HG02981 (cell line): ENCODE results near the gene PAPPA.

Experiments used
- ATAC-seq: cut with Tn5 transposase; IDR thresholded peaks from one replicate; pipeline ENCODE4 v1.9.1; 2021; ENCODE audit warnings: mild to moderate bottlenecking, moderate library complexity; ENCODE audit not compliant: unreplicated experiment

Gene PAPPA

GRCh38 chr9:116342061-116342460 lies 188.5 kb downstream of the PAPPA start:
- ATAC-seq: no peak

GRCh38 chr9:116342941-116343340 lies 189.3 kb downstream of the PAPPA start:
- no peak for ATAC-seq

DNA sequence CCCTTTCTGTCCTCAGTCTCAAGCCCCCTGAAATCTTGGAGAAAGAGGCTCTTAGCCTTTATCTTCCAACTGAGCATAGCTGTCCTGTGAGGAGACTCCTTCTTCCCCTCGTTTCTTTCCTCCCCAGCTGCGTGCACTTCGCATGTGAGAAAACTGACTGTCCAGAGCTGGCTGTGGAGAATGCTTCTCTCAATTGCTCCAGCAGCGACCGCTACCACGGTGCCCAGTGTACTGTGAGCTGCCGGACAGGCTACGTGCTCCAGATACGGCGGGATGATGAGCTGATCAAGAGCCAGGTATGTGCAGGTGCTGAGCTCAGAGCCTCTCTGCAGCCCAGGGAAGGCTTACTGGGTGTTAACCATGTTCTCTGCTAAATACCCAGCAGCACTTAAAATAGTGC lies 190.8 kb downstream of the PAPPA start:
- ATAC-seq: no peak

GRCh38 chr9:116345393-116345792 lies 191.8 kb downstream of the PAPPA start:
- no peak for ATAC-seq

DNA sequence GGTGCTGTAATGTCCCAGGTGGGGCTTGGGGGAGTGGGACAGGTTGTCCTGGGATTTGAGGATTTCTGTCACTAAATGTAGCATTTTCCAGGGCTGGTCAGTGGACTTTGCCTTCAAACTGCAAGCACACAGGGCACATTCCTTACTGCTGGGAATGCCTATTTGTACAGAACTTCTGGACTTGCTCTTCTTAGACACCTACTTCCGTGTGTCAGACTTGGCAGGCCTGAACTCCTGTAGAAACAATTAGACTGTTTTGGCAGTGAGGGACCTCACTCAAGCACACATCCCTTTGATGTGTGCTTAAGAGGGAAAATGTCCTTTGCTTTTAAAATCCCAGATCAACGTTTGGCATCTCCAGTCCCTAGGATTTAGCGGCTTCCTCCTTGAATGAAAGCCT lies 192.2 kb downstream of the PAPPA start:
- no peak for ATAC-seq

GRCh38 chr9:116349684-116350083 lies 196.1 kb downstream of the PAPPA start:
- ATAC-seq: no peak

GRCh38 chr9:116350213-116350612 lies 196.6 kb downstream of the PAPPA start:
- no peak for ATAC-seq

DNA sequence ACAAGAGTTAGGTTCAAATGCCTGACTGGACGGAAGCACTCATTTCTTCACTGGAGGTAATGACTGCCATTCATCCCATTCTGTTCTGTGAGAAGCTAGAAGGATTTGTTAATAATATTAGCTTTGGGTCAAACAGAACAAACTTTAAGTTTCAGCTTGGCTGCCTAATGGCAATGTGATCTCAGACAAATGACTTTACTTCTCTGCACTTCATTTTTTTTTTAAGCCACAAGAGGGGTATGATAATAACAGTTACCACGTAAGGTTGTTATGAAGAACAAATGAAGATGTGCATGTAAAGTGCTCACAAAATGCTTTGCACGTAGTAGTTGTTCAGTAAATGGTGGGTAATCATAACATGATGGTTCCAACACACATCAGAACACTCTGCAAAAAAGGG lies 199.4 kb downstream of the PAPPA start:
- ATAC-seq: no peak

DNA sequence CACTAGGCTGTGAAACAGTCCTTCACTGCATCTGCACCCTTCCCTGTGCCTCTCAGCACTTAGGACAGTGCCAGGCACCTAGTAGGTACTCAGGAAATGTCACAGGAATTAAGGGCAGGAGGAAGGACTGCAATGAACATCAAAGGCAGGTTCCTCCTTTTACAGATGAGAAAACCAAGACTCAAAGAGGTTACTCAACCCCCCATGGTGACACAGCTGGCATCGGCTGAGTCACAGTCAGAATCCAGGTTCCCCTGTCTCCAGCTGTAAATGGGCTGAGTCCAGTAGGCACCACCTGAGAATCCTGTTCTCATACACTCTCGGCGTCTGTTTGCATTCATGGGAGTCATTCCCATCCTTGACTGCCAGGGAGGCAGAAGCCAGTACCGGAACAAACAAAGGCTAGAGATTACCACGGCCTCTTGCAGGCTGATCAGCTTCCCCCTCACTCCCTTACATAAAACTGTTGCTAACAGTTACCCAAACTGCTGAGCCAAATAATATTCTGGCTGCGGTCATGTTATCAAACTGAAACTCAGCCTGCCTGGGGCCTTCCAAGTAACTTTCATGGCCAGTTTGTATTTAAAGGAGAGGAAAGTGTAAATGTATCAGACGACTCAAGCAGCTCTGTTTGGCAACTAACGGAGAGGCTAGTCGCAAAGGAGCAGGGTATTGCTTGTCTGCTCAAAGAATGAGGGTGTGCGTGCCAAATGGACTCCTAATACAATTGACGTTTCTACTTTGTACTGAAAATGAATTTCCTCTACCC lies 201.7 kb downstream of the PAPPA start:
- ATAC-seq: no peak

GRCh38 chr9:116358251-116358650 lies 204.7 kb downstream of the PAPPA start:
- ATAC-seq: no peak

- no peak for ATAC-seq
Observed at GRCh38 chr9:116360016-116360415, 206.4 kb downstream of the PAPPA start.

GRCh38 chr9:116360989-116361388 lies 207.4 kb downstream of the PAPPA start:
- no peak for ATAC-seq

GRCh38 chr9:116361547-116361946 lies 208.0 kb downstream of the PAPPA start:
- no peak for ATAC-seq

DNA sequence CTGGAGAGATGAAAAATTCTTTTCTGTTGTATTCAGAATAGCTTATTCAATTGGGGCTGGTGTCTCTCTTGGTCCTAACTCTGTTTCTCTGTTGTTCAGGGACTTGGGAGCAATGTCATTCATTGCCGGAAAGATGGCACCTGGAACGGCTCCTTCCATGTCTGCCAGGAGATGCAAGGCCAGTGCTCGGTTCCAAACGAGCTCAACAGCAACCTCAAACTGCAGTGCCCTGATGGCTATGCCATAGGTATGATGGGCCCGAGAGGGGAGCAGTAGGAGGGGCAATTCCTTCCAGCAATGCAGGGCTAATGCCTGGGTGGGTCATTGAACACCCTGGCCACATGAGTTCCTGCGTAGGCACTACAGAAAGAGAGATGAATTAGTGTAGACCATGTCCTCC lies 208.9 kb downstream of the PAPPA start:
- no peak for ATAC-seq

- no peak for ATAC-seq
Observed at GRCh38 chr9:116365056-116365471, 211.5 kb downstream of the PAPPA start.

- no peak for ATAC-seq
Observed at GRCh38 chr9:116366241-116366640, 212.7 kb downstream of the PAPPA start.

GRCh38 chr9:116368680-116369079 lies 215.1 kb downstream of the PAPPA start:
- no peak for ATAC-seq

DNA sequence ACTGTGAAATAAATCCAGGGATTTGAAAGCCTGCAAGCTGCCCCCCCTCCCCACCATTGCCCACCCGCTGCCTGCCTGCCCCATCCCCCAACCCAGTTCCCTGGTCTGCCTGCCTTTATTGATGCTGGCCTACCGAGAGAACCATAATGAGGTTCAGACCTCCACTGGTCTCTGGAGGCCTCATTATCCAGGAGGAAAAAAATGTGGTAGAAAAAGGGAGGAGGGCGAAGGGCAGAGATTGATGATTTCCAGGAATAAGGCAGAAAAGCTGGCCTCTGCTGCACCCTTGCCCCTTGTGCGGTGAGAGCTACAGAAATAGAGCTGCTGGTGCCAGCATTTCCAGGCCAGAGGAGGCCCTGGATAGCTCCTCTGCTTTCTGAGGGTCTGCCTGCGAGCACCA lies 216.1 kb downstream of the PAPPA start:
- ATAC-seq: no peak

- ATAC-seq: no peak
Observed at GRCh38 chr9:116370556-116370955, 217.0 kb downstream of the PAPPA start.

DNA sequence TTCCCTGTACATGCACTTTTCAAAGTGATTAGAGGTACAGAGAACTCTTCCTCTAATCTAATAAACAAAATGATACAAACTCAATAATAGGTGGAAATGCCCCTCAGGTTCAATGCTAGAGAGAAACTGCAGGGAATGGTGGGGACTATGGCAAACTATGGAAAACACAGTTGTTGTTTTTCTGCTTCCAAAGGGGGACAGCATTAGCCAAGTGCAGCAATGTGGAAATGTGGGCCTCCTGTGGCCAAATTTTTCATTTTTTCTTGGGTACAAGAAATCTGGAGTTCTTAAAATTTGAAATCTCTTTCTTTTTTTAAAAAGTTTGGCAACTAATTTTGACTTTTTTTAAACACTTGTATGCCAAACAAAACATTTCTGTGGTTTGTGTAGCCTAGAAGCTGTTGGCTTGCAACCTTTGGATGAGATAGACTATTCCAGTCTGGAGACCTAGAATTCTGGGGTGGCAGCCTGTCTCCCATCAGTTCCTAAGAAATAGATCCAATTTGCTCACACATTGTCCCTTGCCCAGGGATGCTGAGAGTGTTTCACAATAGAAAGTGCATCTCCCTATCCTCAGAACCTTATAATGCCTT lies 218.6 kb downstream of the PAPPA start:
- no peak for ATAC-seq

- ATAC-seq: no peak
Observed at GRCh38 chr9:116372786-116373185, 219.2 kb downstream of the PAPPA start.

DNA sequence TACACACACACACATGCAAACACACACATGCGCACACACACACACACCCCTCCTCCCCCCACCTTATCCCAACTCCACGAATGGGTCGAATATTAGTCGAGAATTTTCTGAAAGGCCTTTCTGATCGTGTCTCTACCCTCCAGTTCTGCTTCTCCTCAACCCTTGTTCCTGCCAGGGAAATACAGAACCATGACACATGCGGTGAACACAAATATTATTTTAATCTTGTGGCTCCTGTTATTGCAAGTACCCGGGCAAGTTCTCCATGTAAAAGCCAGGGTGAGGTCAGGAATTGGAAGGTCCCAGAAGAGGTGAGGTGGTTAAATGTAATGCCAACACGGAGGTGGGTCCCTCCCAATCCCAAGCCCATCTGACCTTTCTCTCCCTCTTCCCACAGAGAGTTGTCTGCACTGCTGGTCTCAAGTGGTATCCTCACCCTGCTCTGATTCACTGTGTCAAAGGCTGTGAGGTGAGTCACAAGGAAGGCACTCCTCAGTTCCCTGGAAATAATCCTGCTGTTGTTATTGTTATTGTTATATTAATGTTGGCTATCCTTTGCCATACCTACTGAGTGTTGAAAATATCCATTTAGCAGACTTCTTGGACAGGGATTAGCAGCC lies 223.7 kb downstream of the PAPPA start:
- ATAC-seq: no peak
